ENCODE results near the gene OR10H1.

The OR10H1 gene

GRCh38 chr19:15780610-15781418 is 34.6 kb downstream of the OR10H1 start:
- H3F3A ChIP-seq (ENCODE audit: insufficient read depth), result no peaks in the 10 kb centered on the region

GRCh38 chr19:15779756-15780476 is 35.5 kb downstream of the OR10H1 start:
- no peak overlapping the region for H3K9ac ChIP-seq (ENCODE audit: low read length)
- no peaks in the 10 kb centered on the region for H3K79me2 ChIP-seq (ENCODE audit: insufficient read depth, low read length)
- H3K9me3 ChIP-seq (ENCODE audit: insufficient read depth, low read length), result no peaks in the 10 kb centered on the region
- no peaks in the 10 kb centered on the region for H3K9me2 ChIP-seq (replicated peaks; ENCODE audit: insufficient read depth, low read length)
- no peaks in the 10 kb centered on the region for H3K27me3 ChIP-seq (ENCODE audit: low read length)
- TF ChIP-seq EZH2phosphoT487 (conservative IDR thresholded peaks at IDR 0.05; ENCODE audit: low read length) (no peak), CTCF (IDR thresholded peaks at IDR 0.05; ENCODE audit: insufficient read depth, low read length, poor library complexity, severe bottlenecking) (no peak)
- no peak overlapping the region for H3K27ac ChIP-seq (ENCODE audit: low read depth, low read length)
- H3K4me3 ChIP-seq (ENCODE audit: insufficient read depth, low read length, poor library complexity, severe bottlenecking), result no peak overlapping the region
- no peaks in the 10 kb centered on the region for H3F3A ChIP-seq (ENCODE audit: insufficient read depth)
- H2AFZ ChIP-seq (ENCODE audit: low read depth, low read length, severe bottlenecking), result no peak overlapping the region
- H3K36me3 ChIP-seq (ENCODE audit: low read length), result no peaks in the 10 kb centered on the region
- no peak overlapping the region for H3K4me2 ChIP-seq (ENCODE audit: low read depth, low read length, poor library complexity, severe bottlenecking)
- H4K20me1 ChIP-seq (ENCODE audit: low read depth, low read length), result no peaks in the 10 kb centered on the region

More at GRCh38 chr19:15780610-15781418, 34.6 kb downstream of the OR10H1 start:
- Histone ChIP-seq H3K27me3 (ENCODE audit: low read length) (no peaks in the 10 kb centered on the region), H2AFZ (ENCODE audit: low read depth, low read length, severe bottlenecking) (no peak overlapping the region), H3K9me3 (ENCODE audit: insufficient read depth, low read length) (no peaks in the 10 kb centered on the region), H4K20me1 (ENCODE audit: low read depth, low read length) (no peaks in the 10 kb centered on the region), H3K36me3 (ENCODE audit: low read length) (no peaks in the 10 kb centered on the region), H3K27ac (ENCODE audit: low read depth, low read length) (no peak overlapping the region), H3K4me2 (ENCODE audit: low read depth, low read length, poor library complexity, severe bottlenecking) (no peak overlapping the region), H3K9ac (ENCODE audit: low read length) (no peak overlapping the region), H3K9me2 (replicated peaks; ENCODE audit: insufficient read depth, low read length) (no peaks in the 10 kb centered on the region), H3K4me3 (ENCODE audit: insufficient read depth, low read length, poor library complexity, severe bottlenecking) (no peak overlapping the region), H3K79me2 (ENCODE audit: insufficient read depth, low read length) (no peaks in the 10 kb centered on the region)
- TF ChIP-seq EZH2phosphoT487 (conservative IDR thresholded peaks at IDR 0.05; ENCODE audit: low read length) (no peak), CTCF (IDR thresholded peaks at IDR 0.05; ENCODE audit: insufficient read depth, low read length, poor library complexity, severe bottlenecking) (no peak)

GRCh38 chr19:15776991-15777970 is 38.2 kb downstream of the OR10H1 start:
- H2AFZ ChIP-seq (ENCODE audit: low read depth, low read length, severe bottlenecking), result no peak overlapping the region
- no peaks in the 10 kb centered on the region for H3K27me3 ChIP-seq (ENCODE audit: low read length)
- no peak overlapping the region for H3K27ac ChIP-seq (ENCODE audit: low read depth, low read length)
- H3K9me3 ChIP-seq (ENCODE audit: insufficient read depth, low read length), result no peaks in the 10 kb centered on the region
- no peak overlapping the region for H3K4me2 ChIP-seq (ENCODE audit: low read depth, low read length, poor library complexity, severe bottlenecking)
- no peak overlapping the region for H3K9ac ChIP-seq (ENCODE audit: low read length)
- no peaks in the 10 kb centered on the region for H3K9me2 ChIP-seq (replicated peaks; ENCODE audit: insufficient read depth, low read length)
- H3F3A ChIP-seq (ENCODE audit: insufficient read depth), result no peaks in the 10 kb centered on the region
- no peak overlapping the region for H3K4me3 ChIP-seq (ENCODE audit: insufficient read depth, low read length, poor library complexity, severe bottlenecking)
- H3K36me3 ChIP-seq (ENCODE audit: low read length), result no peaks in the 10 kb centered on the region
- H3K79me2 ChIP-seq (ENCODE audit: insufficient read depth, low read length), result no peaks in the 10 kb centered on the region
- H4K20me1 ChIP-seq (ENCODE audit: low read depth, low read length), result no peaks in the 10 kb centered on the region
- TF ChIP-seq CTCF (IDR thresholded peaks at IDR 0.05; ENCODE audit: insufficient read depth, low read length, poor library complexity, severe bottlenecking) (no peak), EZH2phosphoT487 (conservative IDR thresholded peaks at IDR 0.05; ENCODE audit: low read length) (no peak)
